ENCODE measurements around the gene KIF26B. TPM values are rescaled to one million over a fixed set of nuclear protein-coding genes. Genes with fewer than 3 reads are reported as not detected.
"Not testable (repeated sequence)": the region's sequence is repeated elsewhere in the genome, so short reads cannot be mapped to it uniquely, and the experiment has no call there.

The KIF26B gene
- total and polyA plus RNA-seq, 2 experiments from 2014 or later = 2.5 to 8.0 TPM

GRCh38 chr1:245353915-245354775 is 199.4 kb downstream of the KIF26B start:
- Histone ChIP-seq H3K27ac (no peak overlapping the region), H3F3A (ENCODE audit: insufficient read depth) (no peaks in the 10 kb centered on the region), H3K36me3 (ENCODE audit: low read depth) (no peaks in the 10 kb centered on the region), H3K9me2 (ENCODE audit: insufficient read depth) (no peaks in the 10 kb centered on the region), H4K20me1 (ENCODE audit: insufficient read depth) (no peaks in the 10 kb centered on the region), H3K4me2 (ENCODE audit: unreplicated experiment) (no peak overlapping the region), H3K9me3 (ENCODE audit: low read depth) (no peaks in the 10 kb centered on the region), H3K79me2 (ENCODE audit: insufficient read depth) (no peaks in the 10 kb centered on the region), H2AFZ (no peak overlapping the region), H3K4me1 (ENCODE audit: insufficient read depth) (no peaks in the 10 kb centered on the region), H3K27me3 (replicated peaks; ENCODE audit: insufficient read depth) (no peaks in the 10 kb centered on the region), H3K4me3 (no peak overlapping the region), H3K9ac (no peak overlapping the region)
- in situ Hi-C loops (cut with MboI) = no loop called here
- TF ChIP-seq EZH2phosphoT487 (IDR thresholded peaks at IDR 0.05; ENCODE audit: insufficient read depth, low read depth) (no peak), EZH2 (IDR thresholded peaks at IDR 0.05; ENCODE audit: insufficient read depth, poor library complexity, severe bottlenecking) (no peak)
- 70 to 73% methylated on average over 19 of the region's 19 CpGs for WGBS, 2 experiments (ENCODE audit: low coverage in 1 of 2, low lambda C conversion rate in 2 of 2, missing lambda C conversion rate in 2 of 2)
- DNase-seq = no peak

GRCh38 chr1:245355851-245356630 is 201.3 kb downstream of the KIF26B start:
- H4K20me1 ChIP-seq (ENCODE audit: insufficient read depth); H3K79me2 ChIP-seq (ENCODE audit: insufficient read depth); DNase-seq; H3K4me2 ChIP-seq (ENCODE audit: unreplicated experiment); H2AFZ ChIP-seq; H3K9me2 ChIP-seq (ENCODE audit: insufficient read depth); H3K9me3 ChIP-seq (ENCODE audit: low read depth); H3K36me3 ChIP-seq (ENCODE audit: low read depth); H3K9ac ChIP-seq; H3K27me3 ChIP-seq (replicated peaks; ENCODE audit: insufficient read depth); H3K4me3 ChIP-seq; H3K4me1 ChIP-seq (ENCODE audit: insufficient read depth); in situ Hi-C loops (cut with MboI); H3F3A ChIP-seq (ENCODE audit: insufficient read depth); H3K27ac ChIP-seq: not testable (repeated sequence)
- 83 to 84% methylated on average over 14 of the region's 14 CpGs for whole genome bisulfite sequencing, 2 experiments (ENCODE audit: low coverage in 1 of 2, low lambda C conversion rate in 2 of 2, missing lambda C conversion rate in 2 of 2)

DNA sequence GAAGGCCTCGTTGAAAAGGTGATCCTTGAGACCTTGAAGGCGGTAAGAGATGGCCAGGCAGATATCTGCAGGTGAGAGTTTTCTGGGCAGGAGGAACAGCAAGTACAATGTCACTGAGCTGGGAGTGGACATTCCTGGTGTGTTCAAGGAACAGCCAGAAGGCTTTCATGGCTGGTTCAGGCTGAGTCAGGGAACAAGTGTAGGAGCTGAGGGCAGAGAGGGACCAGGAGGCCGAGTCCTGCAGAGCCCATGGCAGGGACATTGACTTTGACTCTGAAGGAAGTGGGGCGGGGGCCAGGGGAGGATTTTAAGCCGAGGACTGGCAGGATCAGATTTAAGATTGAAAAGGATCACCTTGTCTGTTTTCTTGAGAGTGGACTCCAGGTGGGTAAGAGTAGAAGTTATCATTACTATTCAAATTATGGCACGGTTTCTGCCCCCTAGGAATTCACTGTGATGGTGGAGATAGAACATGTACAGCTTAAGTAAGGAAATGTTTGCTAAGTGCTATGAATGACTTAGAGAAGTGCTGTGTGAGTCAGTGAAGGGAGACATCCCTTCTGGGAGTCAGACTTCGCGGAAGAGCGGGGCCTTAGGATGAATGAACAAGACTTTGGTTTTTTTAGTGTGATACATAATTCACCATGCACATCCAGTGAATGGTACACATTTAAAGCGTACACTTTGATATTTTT is 202.3 kb downstream of the KIF26B start:
- 54 to 58% methylated on average over 10 of the region's 10 CpGs for WGBS, 2 experiments (ENCODE audit: low coverage in 1 of 2, low lambda C conversion rate in 2 of 2, missing lambda C conversion rate in 2 of 2)
- H3K4me2 ChIP-seq (ENCODE audit: unreplicated experiment) = no peak overlapping the region

DNA sequence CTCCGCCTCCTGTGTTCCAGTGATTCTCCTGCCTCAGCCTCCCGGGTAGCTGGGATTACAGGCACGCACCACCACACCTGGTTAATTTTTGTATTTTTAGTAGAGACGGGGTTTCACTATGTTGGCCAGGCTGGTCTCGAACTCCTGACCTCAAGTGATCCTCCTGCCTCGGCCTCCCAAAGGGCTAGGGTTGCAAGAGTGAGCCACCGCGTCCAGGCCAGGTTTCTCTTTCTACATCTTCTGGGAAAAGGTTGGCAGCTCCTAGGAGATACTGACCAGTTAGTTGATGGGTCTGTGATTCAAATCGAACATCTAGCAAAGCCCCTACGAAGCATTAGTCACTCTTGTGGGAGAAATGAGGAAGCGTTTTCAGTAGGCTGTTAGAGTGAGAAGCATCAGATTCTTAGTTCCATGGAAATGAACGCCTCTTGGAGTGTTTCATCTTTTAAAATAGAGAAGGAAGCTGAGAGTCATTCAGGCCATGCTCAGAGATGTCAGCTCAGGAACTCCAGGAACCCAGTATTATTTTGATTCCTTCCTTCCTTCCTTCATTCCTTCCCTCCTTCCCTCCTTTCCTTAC is 204.4 kb downstream of the KIF26B start:
- H2AFZ ChIP-seq; in situ Hi-C loops (cut with MboI); H3K27ac ChIP-seq; H3K4me2 ChIP-seq (ENCODE audit: unreplicated experiment); H3K4me1 ChIP-seq (ENCODE audit: insufficient read depth); H3K79me2 ChIP-seq (ENCODE audit: insufficient read depth); H3K9ac ChIP-seq; H3K27me3 ChIP-seq (replicated peaks; ENCODE audit: insufficient read depth); H4K20me1 ChIP-seq (ENCODE audit: insufficient read depth); H3K4me3 ChIP-seq; H3K36me3 ChIP-seq (ENCODE audit: low read depth); H3F3A ChIP-seq (ENCODE audit: insufficient read depth); DNase-seq; H3K9me3 ChIP-seq (ENCODE audit: low read depth); H3K9me2 ChIP-seq (ENCODE audit: insufficient read depth): not testable (repeated sequence)
- WGBS, 2 experiments (ENCODE audit: low coverage in 1 of 2, low lambda C conversion rate in 2 of 2, missing lambda C conversion rate in 2 of 2) = 57 to 69% methylated on average over 11 to 12 of the region's 12 CpGs

More for the DNA sequence above, 202.3 kb downstream of the KIF26B start:
- Histone ChIP-seq H3K27me3 (replicated peaks; ENCODE audit: insufficient read depth) (no peaks in the 10 kb centered on the region), H3K9me2 (ENCODE audit: insufficient read depth) (no peaks in the 10 kb centered on the region), H3K4me3 (no peak overlapping the region), H2AFZ (no peak overlapping the region), H3F3A (ENCODE audit: insufficient read depth) (no peaks in the 10 kb centered on the region), H3K27ac (no peak overlapping the region), H3K79me2 (ENCODE audit: insufficient read depth) (no peaks in the 10 kb centered on the region), H3K4me1 (ENCODE audit: insufficient read depth) (no peaks in the 10 kb centered on the region), H4K20me1 (ENCODE audit: insufficient read depth) (no peaks in the 10 kb centered on the region), H3K36me3 (ENCODE audit: low read depth) (no peaks in the 10 kb centered on the region), H3K9ac (no peak overlapping the region), H3K9me3 (ENCODE audit: low read depth) (no peaks in the 10 kb centered on the region)
- peak; percentile 58 for DNase-seq
- in situ Hi-C loops (cut with MboI) = no loop called here
- TF ChIP-seq EZH2 (IDR thresholded peaks at IDR 0.05; ENCODE audit: insufficient read depth, poor library complexity, severe bottlenecking) (no peak), EZH2phosphoT487 (IDR thresholded peaks at IDR 0.05; ENCODE audit: insufficient read depth, low read depth) (no peak)

Data from GM23248 (cell line).